ENCODE results near the gene EXOC3L1. TPM values are rescaled to one million over a fixed set of nuclear protein-coding genes. Genes with fewer than 3 reads are reported as not detected.
A peak's percentile ranks its signal among the peaks of the same experiment; 100 is the strongest.

The EXOC3L1 gene
- total and polyA plus RNA-seq, 7 experiments from 2014 or later, result 0.58 to 0.73 TPM; not detected in 5

DNA sequence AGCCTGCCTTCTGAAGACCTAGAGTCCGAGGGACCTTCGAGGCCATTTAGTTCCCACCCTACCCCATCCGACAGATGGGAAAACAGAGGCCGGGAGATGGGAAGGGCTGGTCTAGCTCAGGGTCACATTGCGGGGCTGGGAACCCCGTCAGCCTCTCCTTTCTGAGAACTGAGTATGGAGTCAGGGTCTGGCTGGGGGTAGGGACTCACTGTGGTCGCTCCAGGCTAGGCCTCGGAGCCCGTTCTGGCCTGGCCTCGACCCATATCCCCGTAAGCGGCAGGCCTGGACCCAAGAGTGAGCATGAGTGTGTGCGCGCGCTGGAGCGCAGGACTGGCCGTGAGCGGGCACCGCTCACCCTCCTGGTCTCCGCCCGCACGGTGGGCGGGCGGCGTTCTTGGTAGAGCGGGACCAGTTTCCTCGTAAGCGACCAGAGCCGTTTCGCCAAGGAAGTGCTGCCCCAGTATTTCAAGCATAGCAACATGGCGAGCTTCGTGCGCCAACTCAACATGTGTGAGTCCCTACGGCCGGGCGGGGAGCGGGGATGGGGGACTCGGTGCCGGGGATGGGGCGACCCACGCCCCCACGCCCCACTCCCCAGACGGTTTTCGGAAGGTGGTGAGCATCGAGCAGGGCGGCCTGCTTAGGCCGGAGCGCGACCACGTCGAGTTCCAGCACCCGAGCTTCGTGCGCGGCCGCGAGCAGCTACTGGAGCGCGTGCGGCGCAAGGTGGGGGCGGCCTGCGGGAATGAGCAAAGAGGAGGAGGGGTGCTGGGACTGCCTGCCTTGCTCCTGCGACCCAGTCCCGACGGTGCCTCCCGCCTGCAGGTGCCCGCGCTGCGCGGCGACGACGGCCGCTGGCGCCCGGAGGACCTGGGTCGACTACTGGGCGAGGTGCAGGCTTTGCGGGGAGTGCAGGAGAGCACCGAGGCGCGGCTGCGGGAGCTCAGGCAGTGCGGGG is 24.5 kb downstream of the EXOC3L1 start:
- intact Hi-C loops (cut with micrococcal nuclease), result no loop called here
- peaks cover 0 to 31% (median 0%) of the 10 kb centered on the region in 5 donors for H3K36me3 Mint-ChIP-seq
- H3K27me3 Mint-ChIP-seq, result peaks cover 23 to 51% (median 46%) of the 10 kb centered on the region in 5 donors
- peaks cover 15 to 42% of the 10 kb centered on the region in 2 donors for H3K27me3 ChIP-seq (ENCODE audit: control insufficient read depth in 2 of 2, insufficient read depth in 2 of 2, low read length in 2 of 2)
- ATAC-seq (no peak), DNase-seq (no peak)
- peak overlapping the region; percentile 2 to 63 (median 40) for H3K4me3 Mint-ChIP-seq
- H3K9me3 ChIP-seq (ENCODE audit: control insufficient read depth in 2 of 3, low read length in 3 of 3), result no peaks in the 10 kb centered on the region
- peaks cover 24 to 55% of the 10 kb centered on the region in 2 donors for H3K4me1 ChIP-seq (ENCODE audit: control insufficient read depth in 2 of 2, insufficient read depth in 2 of 2, low read length in 2 of 2)
- H3K36me3 ChIP-seq (ENCODE audit: control insufficient read depth in 2 of 3, insufficient read depth in 3 of 3, low read length in 3 of 3), result no peaks in the 10 kb centered on the region
- no peak overlapping the region for H3K4me3 ChIP-seq (ENCODE audit: low read length)
- H3K27ac ChIP-seq (ENCODE audit: low read depth, low read length), result no peak overlapping the region
- H3K27ac Mint-ChIP-seq, result peak overlapping the region in 1 of 9 donors; percentile 60
- CTCF ChIA-PET, result interaction anchor here (1.2 kb wide), 1 partner anchor 10 kb away, joined by 3 read pairs; no protein-coding TSS in a partner anchor
- POLR2A ChIA-PET, result interaction anchor here (1.8 kb wide), 1 partner anchor 10 kb away, joined by 5 read pairs; no protein-coding TSS in a partner anchor
- H3K4me1 Mint-ChIP-seq, result peaks cover 7 to 60% (median 26%) of the 10 kb centered on the region in 7 donors
- H3K9me3 Mint-ChIP-seq, result no peaks in the 10 kb centered on the region

DNA sequence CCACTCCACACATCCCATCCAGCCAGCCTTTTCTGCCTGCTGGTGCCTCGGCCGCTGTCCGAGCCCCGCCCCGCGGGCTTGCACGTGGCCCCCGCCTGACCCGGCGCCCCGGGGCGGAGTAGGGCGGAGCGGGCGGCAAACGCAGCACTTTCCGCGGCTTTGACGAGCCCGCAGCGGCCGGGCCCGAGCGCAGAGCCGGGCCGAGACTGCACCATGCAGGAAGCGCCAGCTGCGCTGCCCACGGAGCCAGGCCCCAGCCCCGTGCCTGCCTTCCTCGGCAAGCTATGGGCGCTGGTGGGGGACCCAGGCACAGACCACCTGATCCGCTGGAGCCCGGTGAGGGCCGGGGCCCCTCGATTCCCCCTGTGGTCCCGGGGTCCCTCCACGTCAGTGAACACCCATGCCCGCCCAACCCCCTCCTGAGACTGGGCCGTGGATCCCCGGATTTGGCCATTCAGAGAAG is 25.3 kb downstream of the EXOC3L1 start, which contains the start of gene HSF4:
TSS of gene HSF4 (plus strand) at position 147 of the 463 bp plus-strand sequence. CDS start at position 214, 67 bp downstream.
- Mint-ChIP-seq H3K9me3 (no peaks in the 10 kb centered on the region), H3K4me3 (peak within 1 kb of the TSS; percentile 27 to 82 (median 66)), H3K4me1 (peaks cover 7 to 54% (median 20%) of the 10 kb centered on the region in 7 donors), H3K27me3 (peaks cover 23 to 45% (median 40%) of the 10 kb centered on the region in 5 donors), H3K36me3 (peaks cover 0 to 33% (median 0%) of the 10 kb centered on the region in 5 donors), H3K27ac (peak within 1 kb of the TSS in 1 of 9 donors; percentile 69)
- Histone ChIP-seq H3K27me3 (ENCODE audit: control insufficient read depth in 2 of 2, insufficient read depth in 2 of 2, low read length in 2 of 2) (peaks cover 12 to 41% of the 10 kb centered on the region in 2 donors), H3K9me3 (ENCODE audit: control insufficient read depth in 2 of 3, low read length in 3 of 3) (no peaks in the 10 kb centered on the region), H3K4me3 (ENCODE audit: low read length) (peak within 1 kb of the TSS; percentile 51), H3K4me1 (ENCODE audit: control insufficient read depth in 2 of 2, insufficient read depth in 2 of 2, low read length in 2 of 2) (peaks cover 19 to 49% of the 10 kb centered on the region in 2 donors), H3K36me3 (ENCODE audit: control insufficient read depth in 2 of 3, insufficient read depth in 3 of 3, low read length in 3 of 3) (no peaks in the 10 kb centered on the region), H3K27ac (ENCODE audit: low read depth, low read length) (no peak within 1 kb of the TSS)
- ATAC-seq (no peak), DNase-seq (no peak)
- POLR2A ChIA-PET, result interaction anchor here (0.9 to 1.8 kb wide), 2 partner anchors 11 to 55 kb away, joined by 3 to 5 read pairs; partner anchors contain the start of gene PHAF1
- intact Hi-C loops (cut with micrococcal nuclease), result no loop called here
- CTCF ChIA-PET, result no interaction called here

DNA sequence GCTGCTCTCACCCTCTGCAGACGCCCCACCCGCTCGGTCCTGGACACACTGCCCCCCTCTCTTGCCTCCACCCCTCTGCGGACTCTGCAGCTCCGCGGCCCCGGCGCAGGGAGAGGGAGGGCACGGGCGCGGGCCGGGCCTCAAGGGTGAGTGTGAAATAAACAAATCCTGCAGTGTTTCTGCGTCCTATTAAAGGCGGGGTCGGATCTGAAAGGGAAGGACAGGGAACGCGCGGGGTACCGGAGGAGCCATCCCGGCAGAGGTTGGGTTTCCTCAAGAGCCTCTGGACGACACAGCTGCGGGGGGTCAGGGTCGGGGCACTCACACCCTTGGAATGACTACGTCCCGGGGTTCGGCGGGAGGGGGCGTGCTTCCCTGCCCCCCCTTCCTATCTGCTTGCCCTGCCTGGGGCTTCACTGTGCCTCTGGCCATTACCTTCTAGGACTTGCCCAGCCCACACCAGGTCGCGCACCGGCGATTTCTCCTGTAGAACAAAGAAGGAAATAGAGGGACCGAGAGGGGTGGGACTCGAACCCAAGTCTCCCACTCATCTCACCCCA is 25.9 kb downstream of the EXOC3L1 start:
- ATAC-seq (no peak), DNase-seq (no peak)
- Mint-ChIP-seq H3K36me3 (peaks cover 0 to 33% (median 0%) of the 10 kb centered on the region in 5 donors), H3K27me3 (peaks cover 23 to 41% (median 35%) of the 10 kb centered on the region in 5 donors), H3K27ac (peak overlapping the region in 1 of 9 donors; percentile 69), H3K4me3 (peak overlapping the region in 9 of 10 donors; percentile 19 to 82 (median 70)), H3K4me1 (peaks cover 7 to 50% (median 19%) of the 10 kb centered on the region in 7 donors), H3K9me3 (no peaks in the 10 kb centered on the region)
- ChIA-PET POLR2A (interaction anchor here (0.9 to 2.2 kb wide), 3 partner anchors 11 to 54 kb away, joined by 3 to 11 read pairs (median 5); partner anchors contain the start of genes MATCAP1 and PHAF1), CTCF (no interaction called here)
- Histone ChIP-seq H3K4me3 (ENCODE audit: low read length) (peak overlapping the region; percentile 51), H3K36me3 (ENCODE audit: control insufficient read depth in 2 of 3, insufficient read depth in 3 of 3, low read length in 3 of 3) (peaks cover 0 to 3% (median 0%) of the 10 kb centered on the region in 3 experiments), H3K27me3 (ENCODE audit: control insufficient read depth in 2 of 2, insufficient read depth in 2 of 2, low read length in 2 of 2) (peaks cover 9 to 35% of the 10 kb centered on the region in 2 donors), H3K4me1 (ENCODE audit: control insufficient read depth in 2 of 2, insufficient read depth in 2 of 2, low read length in 2 of 2) (peaks cover 18 to 45% of the 10 kb centered on the region in 2 donors), H3K9me3 (ENCODE audit: control insufficient read depth in 2 of 3, low read length in 3 of 3) (no peaks in the 10 kb centered on the region), H3K27ac (ENCODE audit: low read depth, low read length) (no peak overlapping the region)
- intact Hi-C loops (cut with micrococcal nuclease), result no loop called here

DNA sequence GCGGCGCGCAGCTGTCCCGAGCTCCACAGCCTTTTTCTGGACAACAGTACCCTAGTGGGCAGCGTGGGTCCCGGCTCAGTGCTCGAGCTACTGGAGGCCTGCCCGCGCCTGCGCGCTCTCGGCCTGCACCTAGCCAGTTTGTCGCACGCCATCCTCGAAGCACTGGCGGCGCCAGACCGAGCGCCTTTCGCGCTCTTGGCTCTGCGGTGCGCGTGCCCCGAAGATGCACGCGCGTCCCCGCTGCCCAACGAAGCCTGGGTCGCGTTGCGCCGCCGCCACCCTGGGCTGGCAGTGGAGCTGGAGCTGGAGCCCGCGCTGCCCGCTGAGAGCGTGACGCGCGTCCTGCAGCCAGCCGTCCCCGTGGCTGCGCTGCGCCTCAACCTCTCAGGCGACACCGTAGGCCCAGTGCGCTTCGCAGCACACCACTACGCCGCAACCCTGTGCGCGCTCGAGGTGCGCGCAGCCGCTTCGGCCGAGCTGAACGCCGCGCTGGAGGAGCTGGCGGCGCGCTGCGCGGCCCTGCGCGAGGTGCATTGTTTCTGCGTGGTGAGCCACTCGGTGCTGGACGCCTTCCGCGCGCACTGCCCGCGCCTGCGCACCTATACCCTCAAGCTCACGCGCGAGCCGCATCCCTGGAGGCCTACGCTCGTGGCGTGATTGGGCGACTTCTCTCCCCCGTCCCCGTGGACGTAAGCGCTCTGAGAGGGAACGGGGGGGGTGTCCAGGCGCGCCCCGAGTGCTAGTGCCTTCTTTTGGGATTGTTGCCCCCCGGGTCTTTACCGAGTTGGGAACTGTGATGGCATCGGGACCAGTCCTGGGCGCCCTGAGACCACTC is 26.6 kb downstream of the EXOC3L1 start:
- Histone ChIP-seq H3K4me1 (ENCODE audit: control insufficient read depth in 2 of 2, insufficient read depth in 2 of 2, low read length in 2 of 2) (peaks cover 23 to 52% of the 10 kb centered on the region in 2 donors), H3K9me3 (ENCODE audit: control insufficient read depth in 2 of 3, low read length in 3 of 3) (no peaks in the 10 kb centered on the region), H3K36me3 (ENCODE audit: control insufficient read depth in 2 of 3, insufficient read depth in 3 of 3, low read length in 3 of 3) (peaks cover 0 to 3% (median 0%) of the 10 kb centered on the region in 3 experiments), H3K27me3 (ENCODE audit: control insufficient read depth in 2 of 2, insufficient read depth in 2 of 2, low read length in 2 of 2) (peaks cover 9 to 30% of the 10 kb centered on the region in 2 donors), H3K4me3 (ENCODE audit: low read length) (peak overlapping the region; percentile 51), H3K27ac (ENCODE audit: low read depth, low read length) (no peak overlapping the region)
- Mint-ChIP-seq H3K4me1 (peaks cover 11 to 49% (median 26%) of the 10 kb centered on the region in 7 donors), H3K36me3 (peaks cover 0 to 38% (median 0%) of the 10 kb centered on the region in 5 donors), H3K27ac (peak overlapping the region in 1 of 9 donors; percentile 63), H3K9me3 (no peaks in the 10 kb centered on the region), H3K4me3 (peak overlapping the region in 9 of 10 donors; percentile 27 to 82 (median 70)), H3K27me3 (peaks cover 23 to 35% (median 32%) of the 10 kb centered on the region in 5 donors)
- DNase-seq (peak in 6 of 9 donors; percentile 30 to 67 (median 41)), ATAC-seq (peak; percentile 1)
- CTCF ChIA-PET, result interaction anchor here (1.0 to 1.7 kb wide), 2 partner anchors 9 to 22 kb away, joined by 7 read pairs; no protein-coding TSS in a partner anchor
- POLR2A ChIA-PET, result interaction anchor here (1.3 to 4.6 kb wide), 8 partner anchors 8 to 158 kb away, joined by 3 to 31 read pairs (median 6); partner anchors contain the start of genes B3GNT9, E2F4, MATCAP1 and NOL3
- intact Hi-C loops (cut with micrococcal nuclease), result no loop called here

DNA sequence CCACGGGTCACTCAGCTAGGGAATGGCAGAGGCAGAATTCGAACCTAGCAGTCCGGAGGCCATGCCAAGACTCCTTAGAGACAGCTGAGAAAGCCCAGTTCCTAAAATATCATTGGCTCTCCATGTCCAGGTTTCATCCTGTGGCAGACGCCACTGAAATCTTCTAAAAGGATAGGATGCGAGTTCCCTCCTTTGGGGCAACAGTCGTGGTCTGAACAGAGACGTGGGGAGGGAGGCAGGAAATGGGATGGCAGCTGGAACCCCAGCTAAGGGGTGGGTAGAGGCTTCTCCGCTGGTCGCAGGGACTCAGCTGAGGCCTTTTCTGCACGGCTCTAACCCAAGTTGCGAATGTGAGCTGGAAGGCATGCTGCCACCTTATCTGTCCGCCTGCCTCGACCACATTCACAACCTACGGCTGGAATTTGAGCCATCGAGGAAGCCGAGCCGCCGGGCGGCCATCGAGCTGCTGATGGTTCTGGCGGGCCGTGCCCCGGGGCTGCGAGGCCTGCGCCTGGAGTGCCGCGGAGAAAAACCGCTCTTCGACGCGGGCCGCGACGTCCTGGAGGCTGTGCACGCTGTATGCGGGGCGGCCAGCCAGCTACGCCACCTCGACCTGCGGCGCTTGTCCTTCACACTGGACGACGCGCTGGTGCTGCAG is 27.3 kb downstream of the EXOC3L1 start:
- POLR2A ChIA-PET, result interaction anchor here (0.9 to 4.6 kb wide), 8 partner anchors 9 to 158 kb away, joined by 3 to 31 read pairs (median 6); partner anchors contain the start of genes B3GNT9, E2F4, MATCAP1 and NOL3
- Histone ChIP-seq H3K36me3 (ENCODE audit: control insufficient read depth in 2 of 3, insufficient read depth in 3 of 3, low read length in 3 of 3) (peaks cover 0 to 3% (median 0%) of the 10 kb centered on the region in 3 experiments), H3K9me3 (ENCODE audit: control insufficient read depth in 2 of 3, low read length in 3 of 3) (no peaks in the 10 kb centered on the region), H3K4me1 (ENCODE audit: control insufficient read depth in 2 of 2, insufficient read depth in 2 of 2, low read length in 2 of 2) (peaks cover 29 to 59% of the 10 kb centered on the region in 2 donors), H3K27ac (ENCODE audit: low read depth, low read length) (no peak overlapping the region), H3K27me3 (ENCODE audit: control insufficient read depth in 2 of 2, insufficient read depth in 2 of 2, low read length in 2 of 2) (peaks cover 9 to 30% of the 10 kb centered on the region in 2 donors), H3K4me3 (ENCODE audit: low read length) (peak overlapping the region; percentile 51)
- Mint-ChIP-seq H3K27me3 (peaks cover 23 to 30% (median 27%) of the 10 kb centered on the region in 5 donors), H3K4me1 (peaks cover 18 to 51% (median 34%) of the 10 kb centered on the region in 7 donors), H3K36me3 (peaks cover 0 to 43% (median 0%) of the 10 kb centered on the region in 5 donors), H3K4me3 (peak overlapping the region in 9 of 10 donors; percentile 11 to 78 (median 69)), H3K9me3 (no peaks in the 10 kb centered on the region), H3K27ac (peak overlapping the region in 1 of 9 donors; percentile 82)
- CTCF ChIA-PET, result interaction anchor here (1.0 to 1.8 kb wide), 3 partner anchors 8 to 23 kb away, joined by 5 to 7 read pairs (median 7); no protein-coding TSS in a partner anchor
- no peak for ATAC-seq
- intact Hi-C loops (cut with micrococcal nuclease), result no loop called here
- no peak for DNase-seq
